Peyer's patch (tissue), 4 donors: ENCODE data around the gene YJU2. TPM values are rescaled to one million over a fixed set of nuclear protein-coding genes. Genes with fewer than 3 reads are reported as not detected.
A peak's percentile ranks its signal among the peaks of the same experiment; 100 is the strongest.
"Not testable (repeated sequence)": the region's sequence is repeated elsewhere in the genome, so short reads cannot be mapped to it uniquely, and the experiment has no call there.

Experiments
- DNase-seq, 3 donors: peaks; one replicate each; pipeline ENCODE4 v3.0.0-alpha.2; 2017 to 2019
- H3K27ac ChIP-seq, 4 donors: fragments of 200-600 bp; sonication (generic); one replicate each; pipeline ENCODE4 v1.5.1; 2016 to 2019
- H3K27me3 ChIP-seq, 2 donors: fragments of 200-600 bp; sonication (generic); one replicate each; pipeline ENCODE4 v1.5.1; 2019
- H3K36me3 ChIP-seq, 3 donors: fragments of 200-600 bp; sonication (generic); one replicate each; pipeline ENCODE4 v1.5.1; 2016 to 2019
- H3K4me1 ChIP-seq, 4 donors: fragments of 200-600 bp; sonication (generic); one replicate each; pipeline ENCODE4 v1.5.1; 2016 to 2019
- H3K4me3 ChIP-seq, 4 donors: fragments of 200-600 bp; sonication (generic); 1 replicate in 3 of 4; 2 replicates in 1 of 4; pipeline ENCODE4 v1.5.1; 2016 to 2019; ENCODE audit warnings: mild to moderate bottlenecking in 1 of 4
- H3K9me3 ChIP-seq, 4 donors: fragments of 200-600 bp; sonication (generic); one replicate each; pipeline ENCODE4 v1.5.1; 2016 to 2019; ENCODE audit warnings: mild to moderate bottlenecking in 1 of 4
- POLR2A ChIP-seq, 2 donors: fragments of 450-650 bp; IDR thresholded peaks; one replicate each; pipeline ENCODE4 v1.5.1; 2017; ENCODE audit warnings: antibody characterized with exemption in 2 of 2, mild to moderate bottlenecking in 2 of 2, moderate library complexity in 2 of 2
- total RNA-seq, 4 donors: library from RNA; depleted of rRNA; stranded (reverse); fragments of >200 nt; gene quantifications; one replicate each; pipeline ENCODE4 v1.1.0, GENCODE V29; 2016
- TF ChIP-seq, protein P1 (sequence below), 6 experiments: fragments of 450-650 bp in 4 of 6; fragments of 200-600 bp in 2 of 6; sonication (generic) in 1 of 6; IDR thresholded peaks; one replicate each; pipeline ENCODE4 v1.5.1; 2017 to 2019; ENCODE audit warnings: antibody characterized with exemption in 6 of 6, mild to moderate bottlenecking in 3 of 6, moderate library complexity in 1 of 6

YJU2 gene
- total RNA-seq, 4 donors from 2014 or later: 8.9 to 33.8 (median 24.1) TPM

DNA sequence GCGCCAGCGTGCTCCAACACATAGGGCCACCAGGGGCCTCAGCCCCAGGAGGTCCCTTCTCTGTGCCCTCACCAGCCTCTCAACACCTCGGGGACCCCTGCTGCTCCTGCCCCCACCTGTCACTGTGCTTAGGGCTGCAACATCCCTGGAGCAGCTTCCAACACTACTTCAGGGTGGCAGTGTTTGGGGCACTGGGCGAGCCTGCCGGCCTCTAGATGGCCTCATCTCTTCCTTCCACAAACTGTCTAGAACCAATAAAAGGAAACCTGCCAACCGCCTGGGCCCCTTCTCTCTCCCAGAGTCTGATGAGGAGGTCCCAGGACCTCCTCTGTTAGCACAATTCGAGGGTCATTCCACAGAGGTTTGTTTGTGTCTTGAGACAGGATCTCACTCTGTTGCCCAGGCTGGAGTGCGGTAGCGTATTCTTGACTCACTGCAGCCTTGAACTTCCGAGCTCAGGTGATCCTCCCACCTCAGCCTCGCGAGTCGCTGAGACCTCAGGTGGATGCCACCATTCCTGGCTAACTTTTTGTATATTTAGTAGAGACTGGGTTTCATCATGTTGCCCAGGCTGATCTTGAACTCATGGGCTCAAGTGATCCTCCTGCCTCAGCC is 22.0 kb downstream of the YJU2 start:
- peaks cover 0 to 9% (median 3%) of the 10 kb centered on the region in 4 donors for H3K4me1 ChIP-seq
- TF ChIP-seq, protein P1, sequence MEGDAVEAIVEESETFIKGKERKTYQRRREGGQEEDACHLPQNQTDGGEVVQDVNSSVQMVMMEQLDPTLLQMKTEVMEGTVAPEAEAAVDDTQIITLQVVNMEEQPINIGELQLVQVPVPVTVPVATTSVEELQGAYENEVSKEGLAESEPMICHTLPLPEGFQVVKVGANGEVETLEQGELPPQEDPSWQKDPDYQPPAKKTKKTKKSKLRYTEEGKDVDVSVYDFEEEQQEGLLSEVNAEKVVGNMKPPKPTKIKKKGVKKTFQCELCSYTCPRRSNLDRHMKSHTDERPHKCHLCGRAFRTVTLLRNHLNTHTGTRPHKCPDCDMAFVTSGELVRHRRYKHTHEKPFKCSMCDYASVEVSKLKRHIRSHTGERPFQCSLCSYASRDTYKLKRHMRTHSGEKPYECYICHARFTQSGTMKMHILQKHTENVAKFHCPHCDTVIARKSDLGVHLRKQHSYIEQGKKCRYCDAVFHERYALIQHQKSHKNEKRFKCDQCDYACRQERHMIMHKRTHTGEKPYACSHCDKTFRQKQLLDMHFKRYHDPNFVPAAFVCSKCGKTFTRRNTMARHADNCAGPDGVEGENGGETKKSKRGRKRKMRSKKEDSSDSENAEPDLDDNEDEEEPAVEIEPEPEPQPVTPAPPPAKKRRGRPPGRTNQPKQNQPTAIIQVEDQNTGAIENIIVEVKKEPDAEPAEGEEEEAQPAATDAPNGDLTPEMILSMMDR (IDR thresholded peaks at IDR 0.05): peak in 1 of 6 experiments; percentile 17
- TF ChIP-seq POLR2A (IDR thresholded peaks at IDR 0.05): no peak
- H3K27ac ChIP-seq: peak overlapping the region in 3 of 4 donors; percentile 38 to 90 (median 63)
- H3K27me3 ChIP-seq: no peaks in the 10 kb centered on the region
- DNase-seq: no peak
- H3K4me3 ChIP-seq: no peak overlapping the region
- peaks cover 0 to 55% (median 0%) of the 10 kb centered on the region in 3 donors for H3K36me3 ChIP-seq
- no peaks in the 10 kb centered on the region for H3K9me3 ChIP-seq

DNA sequence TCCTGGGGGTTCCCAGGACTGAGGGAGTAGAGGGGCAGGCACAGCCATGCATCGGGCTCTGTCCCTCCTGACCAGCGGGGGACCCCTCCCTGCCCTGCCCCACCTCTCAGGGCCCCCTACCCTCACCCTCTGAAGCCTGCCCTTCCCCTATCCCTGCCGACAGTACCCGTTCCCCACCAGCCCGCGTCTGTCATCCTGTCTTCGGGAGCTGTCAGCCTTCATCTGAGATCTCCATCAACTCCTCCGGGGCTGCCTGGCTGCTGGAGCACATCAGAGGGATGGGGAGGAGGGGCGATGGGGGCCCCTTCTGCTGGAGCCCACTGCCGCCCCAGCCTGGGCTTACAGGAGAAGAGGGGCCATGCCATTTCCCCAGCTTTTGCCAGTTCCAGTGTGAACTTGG is 26.0 kb downstream of the YJU2 start:
- H3K36me3 ChIP-seq: peaks cover 0 to 30% (median 0%) of the 10 kb centered on the region in 3 donors
- no peak overlapping the region for H3K4me3 ChIP-seq
- no peak overlapping the region for H3K27ac ChIP-seq
- no peak for DNase-seq
- H3K9me3 ChIP-seq: no peaks in the 10 kb centered on the region
- TF ChIP-seq, protein P1 (IDR thresholded peaks at IDR 0.05): no peak
- no peak for TF ChIP-seq POLR2A (IDR thresholded peaks at IDR 0.05)
- peaks cover 0 to 6% (median 1%) of the 10 kb centered on the region in 4 donors for H3K4me1 ChIP-seq
- no peaks in the 10 kb centered on the region for H3K27me3 ChIP-seq

DNA sequence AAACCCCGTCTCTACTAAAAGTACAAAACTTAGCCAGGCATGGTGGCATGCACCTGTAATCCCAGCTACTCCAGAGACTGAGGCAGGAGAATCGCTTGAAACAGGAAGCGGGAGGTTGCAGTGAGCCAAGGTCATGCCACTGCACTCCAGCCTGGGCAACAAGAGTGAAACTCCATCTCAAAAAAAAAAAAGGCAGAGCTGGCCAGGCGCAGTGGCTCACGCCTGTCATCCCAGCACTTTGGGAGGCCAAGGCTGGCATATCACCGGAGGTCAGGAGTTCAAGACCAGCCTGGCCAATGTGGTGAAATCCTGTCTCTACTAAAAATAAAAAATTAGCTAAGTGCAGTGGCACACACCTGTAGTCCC is 27.4 kb downstream of the YJU2 start:
- not testable (repeated sequence) for H3K27me3 ChIP-seq, H3K9me3 ChIP-seq, H3K4me1 ChIP-seq, DNase-seq, H3K4me3 ChIP-seq, H3K27ac ChIP-seq
- peaks cover 0 to 17% (median 0%) of the 10 kb centered on the region in 3 donors for H3K36me3 ChIP-seq

DNA sequence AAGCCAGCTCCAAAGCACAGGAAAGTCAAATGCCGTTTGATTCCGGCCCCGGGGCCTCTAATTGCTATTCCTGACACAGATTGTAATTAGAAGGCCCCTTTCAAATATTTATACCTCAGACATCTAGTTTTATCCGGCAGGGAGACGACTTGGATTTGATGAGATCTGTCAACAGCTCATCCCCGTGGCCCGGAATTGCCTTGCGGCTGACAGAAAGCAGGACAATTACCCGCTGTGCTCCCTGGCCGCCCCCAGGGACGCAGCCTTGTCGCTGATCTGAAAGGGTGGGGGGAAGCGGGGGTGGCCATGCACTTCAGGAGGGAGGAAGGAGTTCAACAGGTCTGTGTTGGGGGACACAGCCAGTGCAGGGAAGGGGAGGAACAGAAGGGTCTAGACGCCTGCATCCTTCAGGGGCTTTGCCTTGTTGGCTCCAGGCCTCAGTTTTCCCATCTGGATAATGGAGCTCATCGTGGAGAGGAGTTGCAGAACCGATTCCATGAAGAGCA is 30.4 kb downstream of the YJU2 start:
- DNase-seq: no peak
- TF ChIP-seq, protein P1 (IDR thresholded peaks at IDR 0.05): no peak
- no peaks in the 10 kb centered on the region for H3K9me3 ChIP-seq
- no peak overlapping the region for H3K27ac ChIP-seq
- H3K4me3 ChIP-seq: no peak overlapping the region
- peaks cover 0 to 22% of the 10 kb centered on the region in 2 donors for H3K27me3 ChIP-seq
- peaks cover 0 to 2% (median 0%) of the 10 kb centered on the region in 3 donors for H3K36me3 ChIP-seq
- peaks cover 0 to 16% (median 12%) of the 10 kb centered on the region in 4 donors for H3K4me1 ChIP-seq

DNA sequence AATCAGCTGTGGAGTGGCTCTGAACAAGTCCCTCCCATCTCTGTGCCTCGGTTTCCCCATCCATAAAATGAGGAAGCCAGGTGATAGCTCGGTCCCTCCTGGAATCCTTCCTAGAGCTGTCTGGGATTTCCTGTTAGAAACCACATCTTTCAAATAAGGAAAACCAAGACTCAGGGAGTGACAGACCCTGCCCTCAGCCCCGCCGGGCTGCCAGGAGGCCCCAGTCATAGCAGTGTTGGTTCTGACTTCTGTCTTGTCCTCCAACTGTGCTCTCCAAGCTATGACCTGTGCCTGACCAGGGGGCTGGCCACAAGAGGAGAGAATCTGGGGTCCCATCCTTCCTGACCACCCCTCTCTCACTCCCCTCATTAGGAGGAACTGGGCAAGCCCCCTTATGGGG is 31.1 kb downstream of the YJU2 start:
- Histone ChIP-seq H3K4me1 (peaks cover 0 to 16% (median 12%) of the 10 kb centered on the region in 4 donors), H3K36me3 (no peaks in the 10 kb centered on the region), H3K27ac (no peak overlapping the region), H3K9me3 (no peaks in the 10 kb centered on the region), H3K27me3 (peaks cover 0 to 22% of the 10 kb centered on the region in 2 donors), H3K4me3 (no peak overlapping the region)
- DNase-seq: no peak
- no peak for TF ChIP-seq POLR2A (IDR thresholded peaks at IDR 0.05)
- TF ChIP-seq, protein P1 (IDR thresholded peaks at IDR 0.05): no peak

DNA sequence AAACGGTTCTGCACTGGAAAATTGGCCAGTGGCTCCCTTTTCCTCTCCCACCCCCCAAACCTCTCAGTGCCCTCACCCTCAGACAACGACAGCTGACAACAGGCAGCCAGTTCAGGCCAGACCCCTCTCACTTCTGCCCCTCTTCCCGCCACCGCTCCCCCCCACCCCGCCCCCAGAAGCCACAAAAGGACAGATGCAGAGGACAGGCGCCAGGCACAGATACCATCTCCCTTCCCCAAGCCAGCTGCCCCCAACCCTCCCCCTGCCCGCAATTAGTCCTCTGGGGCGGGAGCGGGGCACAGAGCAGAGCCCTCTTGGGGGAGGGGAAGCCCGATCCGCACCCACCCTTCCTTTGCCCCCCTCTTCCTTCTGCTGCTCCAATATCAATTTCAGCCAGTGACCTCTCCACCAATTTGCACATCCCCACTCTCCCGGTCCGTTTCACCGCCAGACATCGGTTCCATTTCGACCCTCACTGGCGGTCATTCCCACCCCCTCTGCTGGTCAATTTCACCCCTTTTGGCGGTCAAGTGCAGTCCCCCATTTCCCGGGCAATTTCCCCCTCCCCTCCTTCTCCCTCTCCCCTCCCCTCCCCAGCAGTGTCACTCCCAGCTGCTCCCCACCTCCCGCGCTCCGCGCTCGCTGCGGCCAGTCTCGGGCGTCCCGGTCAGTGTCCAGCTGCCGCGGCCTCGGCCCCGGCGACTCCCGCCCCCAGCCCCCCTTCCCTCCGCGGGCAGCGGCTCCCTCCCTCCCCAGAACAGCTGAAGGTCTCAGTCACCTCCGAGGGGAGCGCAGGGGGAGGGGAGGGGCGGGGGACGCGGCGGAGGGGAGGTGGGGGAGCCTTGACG is 31.8 kb downstream of the YJU2 start, which contains the start of gene SHD:
Gene SHD, plus strand, starts transcription at position 848 of the 848 bp plus-strand sequence. CDS start 798 bp downstream, outside the sequence.
- peak within 1 kb of the TSS in 3 of 4 donors; percentile 18 to 43 (median 38) for H3K4me3 ChIP-seq
- no peaks in the 10 kb centered on the region for H3K36me3 ChIP-seq
- H3K27me3 ChIP-seq: peaks cover 0 to 22% of the 10 kb centered on the region in 2 donors
- no peak for TF ChIP-seq POLR2A (IDR thresholded peaks at IDR 0.05)
- TF ChIP-seq, protein P1 (IDR thresholded peaks at IDR 0.05): no peak
- H3K4me1 ChIP-seq: peaks cover 0 to 16% (median 12%) of the 10 kb centered on the region in 4 donors
- no peaks in the 10 kb centered on the region for H3K9me3 ChIP-seq
- H3K27ac ChIP-seq: no peak within 1 kb of the TSS
- no peak for DNase-seq
